ENCODE data around the gene SIRT7.

GRCh38 chr17:81954131-81955057 is 36.4 kb upstream of the SIRT7 start:
- TF ChIP-seq, protein P1, sequence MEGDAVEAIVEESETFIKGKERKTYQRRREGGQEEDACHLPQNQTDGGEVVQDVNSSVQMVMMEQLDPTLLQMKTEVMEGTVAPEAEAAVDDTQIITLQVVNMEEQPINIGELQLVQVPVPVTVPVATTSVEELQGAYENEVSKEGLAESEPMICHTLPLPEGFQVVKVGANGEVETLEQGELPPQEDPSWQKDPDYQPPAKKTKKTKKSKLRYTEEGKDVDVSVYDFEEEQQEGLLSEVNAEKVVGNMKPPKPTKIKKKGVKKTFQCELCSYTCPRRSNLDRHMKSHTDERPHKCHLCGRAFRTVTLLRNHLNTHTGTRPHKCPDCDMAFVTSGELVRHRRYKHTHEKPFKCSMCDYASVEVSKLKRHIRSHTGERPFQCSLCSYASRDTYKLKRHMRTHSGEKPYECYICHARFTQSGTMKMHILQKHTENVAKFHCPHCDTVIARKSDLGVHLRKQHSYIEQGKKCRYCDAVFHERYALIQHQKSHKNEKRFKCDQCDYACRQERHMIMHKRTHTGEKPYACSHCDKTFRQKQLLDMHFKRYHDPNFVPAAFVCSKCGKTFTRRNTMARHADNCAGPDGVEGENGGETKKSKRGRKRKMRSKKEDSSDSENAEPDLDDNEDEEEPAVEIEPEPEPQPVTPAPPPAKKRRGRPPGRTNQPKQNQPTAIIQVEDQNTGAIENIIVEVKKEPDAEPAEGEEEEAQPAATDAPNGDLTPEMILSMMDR (IDR thresholded peaks at IDR 0.05), result no peak
- TF ChIP-seq POLR2A (IDR thresholded peaks at IDR 0.05), result no peak
